Natural killer cell (primary cell): ENCODE data around the gene ANKRD44. TPM values are rescaled to one million over a fixed set of nuclear protein-coding genes. Genes with fewer than 3 reads are reported as not detected.
A peak's percentile ranks its signal among the peaks of the same experiment; 100 is the strongest.

Experiments
- ATAC-seq, 3 donors: fragments of 150-1000 bp in 2 of 3; fragments of 200-7000 bp in 1 of 3; cut with Tn5 transposase; 1 replicate in 1 of 3; 2 replicates in 2 of 3; pipeline ENCODE4 v1.10.0; 2021; ENCODE audit warnings: mild to moderate bottlenecking in 2 of 3, moderate library complexity in 2 of 3
- DNase-seq, 2 donors: peaks; one replicate each; pipeline versions ENCODE4 v3.0.0 to v3.0.0-alpha.2; 2013 to 2021; ENCODE audit warnings: mixed read lengths in 1 of 2
- H3K27ac ChIP-seq: one replicate; pipeline ENCODE4 v1.5.1; 2013; ENCODE audit warnings: mild to moderate bottlenecking, low read length
- H3K27me3 ChIP-seq: one replicate; pipeline ENCODE4 v1.6.1; 2013; ENCODE audit warnings: low read length; ENCODE audit not compliant: control insufficient read depth, insufficient read depth
- H3K36me3 ChIP-seq: one replicate; pipeline ENCODE4 v1.6.1; 2013; ENCODE audit warnings: low read length; ENCODE audit not compliant: control insufficient read depth, insufficient read depth
- H3K4me1 ChIP-seq: one replicate; pipeline ENCODE4 v1.6.1; 2013; ENCODE audit warnings: low read length; ENCODE audit not compliant: control insufficient read depth, insufficient read depth
- H3K4me3 ChIP-seq: one replicate; pipeline ENCODE4 v1.5.1; 2013; ENCODE audit warnings: low read length
- H3K9me3 ChIP-seq: one replicate; pipeline ENCODE4 v1.6.1; 2013; ENCODE audit warnings: low read length; ENCODE audit not compliant: control insufficient read depth, insufficient read depth
- H3K27ac Mint-ChIP-seq, 2 donors: one replicate each; pipeline ENCODE4 v1.8.0; 2022; ENCODE audit warnings: mild to moderate bottlenecking in 2 of 2, mixed read lengths in 2 of 2, moderate library complexity in 1 of 2
- H3K27me3 Mint-ChIP-seq, 2 donors: one replicate each; pipeline ENCODE4 v1.8.0; 2022; ENCODE audit warnings: low read depth in 2 of 2, mixed read lengths in 2 of 2
- H3K36me3 Mint-ChIP-seq: one replicate; pipeline ENCODE4 v1.8.0; 2022; ENCODE audit warnings: mixed read lengths
- H3K4me1 Mint-ChIP-seq, 2 donors: one replicate each; pipeline ENCODE4 v1.8.0; 2022; ENCODE audit warnings: mixed read lengths in 2 of 2
- H3K4me3 Mint-ChIP-seq: one replicate; pipeline ENCODE4 v1.8.0; 2022; ENCODE audit warnings: mild to moderate bottlenecking, moderate library complexity, mixed read lengths
- H3K9me3 Mint-ChIP-seq, 2 donors: one replicate each; pipeline ENCODE4 v1.8.0; 2022; ENCODE audit warnings: mixed read lengths in 2 of 2
- WGBS: methylation state at CpG from one replicate; pipeline ENCODE4 v1.1.7; 2013; ENCODE audit warnings: missing lambda C conversion rate; ENCODE audit not compliant: insufficient coverage; 5-methylcytosine and 5-hydroxymethylcytosine counted together
- intact Hi-C: fragments of 100-400 bp; cut with micrococcal nuclease; formaldehyde crosslinking; loops from one replicate; pipeline ENCODE4 v1.14.2; 2022
- total RNA-seq, 4 donors: library from RNA; stranded (reverse); fragments of 120-200 nt in 1 of 4; gene quantifications; one replicate each; pipeline versions ENCODE4 v1.2.3 to v1.2.4, GENCODE V29; 2013 to 2022
- TF ChIP-seq, protein P1 (sequence below): fragments of 200-600 bp; IDR thresholded peaks from one replicate; pipeline ENCODE4 v1.8.0; 2022; ENCODE audit warnings: antibody characterized with exemption

Gene ANKRD44
- total RNA-seq, 3 donors from 2014 or later (not counting 1 experiment from before 2014, with no cell fraction given), result 252 to 376 (median 311) TPM

DNA sequence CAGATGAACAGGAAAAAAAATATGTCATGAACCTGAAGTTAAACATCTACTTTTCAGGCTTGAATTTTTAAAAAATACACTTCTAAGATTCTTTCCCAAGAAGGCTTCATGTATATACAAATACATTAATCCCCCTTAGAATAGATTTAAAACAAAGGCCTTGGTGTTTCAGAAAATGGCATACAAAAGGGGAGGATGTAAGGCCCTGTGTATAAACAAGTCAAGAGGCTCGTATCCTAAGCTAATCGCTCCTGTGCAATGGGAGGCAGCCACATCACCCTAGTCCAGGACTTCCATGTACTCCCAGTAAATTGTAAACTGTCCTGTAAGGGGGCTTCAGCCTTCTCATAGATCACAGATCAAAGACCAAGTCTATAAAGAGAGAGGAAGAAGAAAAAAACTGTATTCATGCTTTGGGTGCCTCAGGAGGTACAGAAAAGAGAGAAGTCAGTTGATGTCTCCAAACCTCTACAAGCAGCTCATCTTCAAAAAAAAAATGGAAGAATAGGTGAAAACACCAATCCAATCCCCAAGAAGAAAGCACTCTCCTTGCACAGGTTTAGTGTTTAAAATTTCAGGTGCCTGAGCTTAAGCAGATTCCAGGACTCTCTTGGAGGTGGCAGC is 53.9 kb downstream of the ANKRD44 start:
- no peaks in the 10 kb centered on the region for H3K36me3 Mint-ChIP-seq
- Histone ChIP-seq H3K27ac (peak overlapping the region; percentile 93), H3K4me1 (peaks cover 51% of the 10 kb centered on the region), H3K36me3 (no peaks in the 10 kb centered on the region), H3K9me3 (no peaks in the 10 kb centered on the region), H3K4me3 (no peak overlapping the region), H3K27me3 (no peaks in the 10 kb centered on the region)
- H3K4me3 Mint-ChIP-seq, result peak overlapping the region; percentile 85
- DNase-seq (peak in 1 of 2 donors; percentile 45), ATAC-seq (no peak)
- TF ChIP-seq, protein P1, sequence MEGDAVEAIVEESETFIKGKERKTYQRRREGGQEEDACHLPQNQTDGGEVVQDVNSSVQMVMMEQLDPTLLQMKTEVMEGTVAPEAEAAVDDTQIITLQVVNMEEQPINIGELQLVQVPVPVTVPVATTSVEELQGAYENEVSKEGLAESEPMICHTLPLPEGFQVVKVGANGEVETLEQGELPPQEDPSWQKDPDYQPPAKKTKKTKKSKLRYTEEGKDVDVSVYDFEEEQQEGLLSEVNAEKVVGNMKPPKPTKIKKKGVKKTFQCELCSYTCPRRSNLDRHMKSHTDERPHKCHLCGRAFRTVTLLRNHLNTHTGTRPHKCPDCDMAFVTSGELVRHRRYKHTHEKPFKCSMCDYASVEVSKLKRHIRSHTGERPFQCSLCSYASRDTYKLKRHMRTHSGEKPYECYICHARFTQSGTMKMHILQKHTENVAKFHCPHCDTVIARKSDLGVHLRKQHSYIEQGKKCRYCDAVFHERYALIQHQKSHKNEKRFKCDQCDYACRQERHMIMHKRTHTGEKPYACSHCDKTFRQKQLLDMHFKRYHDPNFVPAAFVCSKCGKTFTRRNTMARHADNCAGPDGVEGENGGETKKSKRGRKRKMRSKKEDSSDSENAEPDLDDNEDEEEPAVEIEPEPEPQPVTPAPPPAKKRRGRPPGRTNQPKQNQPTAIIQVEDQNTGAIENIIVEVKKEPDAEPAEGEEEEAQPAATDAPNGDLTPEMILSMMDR, result no peak
- 59% methylated on average over 2 of the region's 2 CpGs for WGBS
- intact Hi-C loops, result no loop called here
- peak overlapping the region; percentile 96 to 99 for H3K27ac Mint-ChIP-seq
- H3K4me1 Mint-ChIP-seq, result peaks cover 65 to 69% of the 10 kb centered on the region in 2 donors
- H3K9me3 Mint-ChIP-seq, result no peaks in the 10 kb centered on the region
- no peaks in the 10 kb centered on the region for H3K27me3 Mint-ChIP-seq

DNA sequence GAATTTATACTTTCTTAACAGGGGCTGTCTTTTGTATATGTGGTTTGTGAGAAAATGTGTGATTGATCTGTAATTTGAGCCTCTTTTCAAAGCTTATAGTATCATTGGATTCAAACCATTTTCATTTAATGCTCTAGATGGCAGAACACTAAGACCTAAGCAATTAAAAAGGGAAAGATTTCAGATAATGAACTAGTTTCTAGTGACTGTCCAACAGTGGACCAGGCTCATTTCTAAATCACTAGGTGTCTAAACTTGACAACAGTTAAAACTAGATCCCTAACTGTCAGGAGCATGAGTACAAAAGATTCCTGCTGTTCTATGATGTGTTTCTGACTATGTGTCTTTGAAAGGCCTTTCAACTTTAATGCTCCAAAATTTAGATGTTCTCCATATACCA is 54.6 kb downstream of the ANKRD44 start:
- Histone ChIP-seq H3K27me3 (no peaks in the 10 kb centered on the region), H3K4me1 (peaks cover 49% of the 10 kb centered on the region), H3K36me3 (no peaks in the 10 kb centered on the region), H3K9me3 (no peaks in the 10 kb centered on the region), H3K27ac (peak overlapping the region; percentile 93), H3K4me3 (peak overlapping the region; percentile 23)
- no peaks in the 10 kb centered on the region for H3K9me3 Mint-ChIP-seq
- no peak for DNase-seq
- ATAC-seq, result no peak
- no peaks in the 10 kb centered on the region for H3K27me3 Mint-ChIP-seq
- TF ChIP-seq, protein P1, result no peak
- peak overlapping the region; percentile 96 to 99 for H3K27ac Mint-ChIP-seq
- intact Hi-C loops, result no loop called here
- no peaks in the 10 kb centered on the region for H3K36me3 Mint-ChIP-seq
- peaks cover 69 to 71% of the 10 kb centered on the region in 2 donors for H3K4me1 Mint-ChIP-seq
- peak overlapping the region; percentile 85 for H3K4me3 Mint-ChIP-seq

DNA sequence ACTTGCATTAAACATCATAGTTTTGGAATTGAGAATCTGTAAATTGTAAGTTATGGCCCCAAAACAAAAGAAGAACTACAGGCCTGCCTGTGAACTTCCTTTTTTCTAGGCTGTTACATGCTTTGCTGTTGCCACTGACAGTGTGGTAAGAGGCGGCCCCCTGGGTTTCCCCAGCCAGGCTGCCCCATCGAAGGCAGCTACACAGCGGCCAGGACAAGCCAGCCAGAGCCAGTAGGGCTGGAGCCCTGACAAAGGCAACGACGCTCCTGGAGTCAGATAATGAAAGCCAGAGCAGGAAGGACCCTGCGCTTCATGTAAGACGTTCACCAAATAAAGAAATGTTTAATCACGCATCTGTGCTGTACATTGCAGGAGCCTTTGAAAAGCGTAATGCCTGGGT is 55.0 kb downstream of the ANKRD44 start:
- no peaks in the 10 kb centered on the region for H3K9me3 Mint-ChIP-seq
- Histone ChIP-seq H3K4me1 (peaks cover 49% of the 10 kb centered on the region), H3K36me3 (no peaks in the 10 kb centered on the region), H3K9me3 (no peaks in the 10 kb centered on the region), H3K4me3 (peak overlapping the region; percentile 23), H3K27ac (peak overlapping the region; percentile 93), H3K27me3 (no peaks in the 10 kb centered on the region)
- DNase-seq, result peak; percentile 82 to 90
- TF ChIP-seq, protein P1, result no peak
- peak; percentile 87 to 96 (median 94) for ATAC-seq
- intact Hi-C loops, result loop anchor here (1.0 to 2.0 kb wide), 4 partner anchors 15 to 57 kb away; no protein-coding TSS in a partner anchor
- no peaks in the 10 kb centered on the region for H3K36me3 Mint-ChIP-seq
- H3K4me3 Mint-ChIP-seq, result peak overlapping the region; percentile 85
- WGBS, result 2% methylated on average over 9 of the region's 9 CpGs
- H3K27me3 Mint-ChIP-seq, result no peaks in the 10 kb centered on the region
- H3K27ac Mint-ChIP-seq, result peak overlapping the region; percentile 96 to 99
- H3K4me1 Mint-ChIP-seq, result peaks cover 72 to 73% of the 10 kb centered on the region in 2 donors
